Forelimb muscle (tissue), 1 donor: ENCODE data around the gene CXADR. TPM values are rescaled to one million over a fixed set of nuclear protein-coding genes. Genes with fewer than 3 reads are reported as not detected.
"Not testable (repeated sequence)": the region's sequence is repeated elsewhere in the genome, so short reads cannot be mapped to it uniquely, and the experiment has no call there.

ENCODE experiments used
- DNase-seq: peaks from one replicate; pipeline ENCODE4 v3.0.0-alpha.2; 2013; ENCODE audit warnings: low read depth
- polyA plus RNA-seq: library from polyadenylated mRNA; unstranded; fragments of 120-200 nt; gene quantifications from one replicate; pipeline ENCODE4 v1.2.1, GENCODE V29; 2013; ENCODE audit not compliant: insufficient read length

Gene CXADR
- polyA plus RNA-seq: 0.51 TPM

DNA sequence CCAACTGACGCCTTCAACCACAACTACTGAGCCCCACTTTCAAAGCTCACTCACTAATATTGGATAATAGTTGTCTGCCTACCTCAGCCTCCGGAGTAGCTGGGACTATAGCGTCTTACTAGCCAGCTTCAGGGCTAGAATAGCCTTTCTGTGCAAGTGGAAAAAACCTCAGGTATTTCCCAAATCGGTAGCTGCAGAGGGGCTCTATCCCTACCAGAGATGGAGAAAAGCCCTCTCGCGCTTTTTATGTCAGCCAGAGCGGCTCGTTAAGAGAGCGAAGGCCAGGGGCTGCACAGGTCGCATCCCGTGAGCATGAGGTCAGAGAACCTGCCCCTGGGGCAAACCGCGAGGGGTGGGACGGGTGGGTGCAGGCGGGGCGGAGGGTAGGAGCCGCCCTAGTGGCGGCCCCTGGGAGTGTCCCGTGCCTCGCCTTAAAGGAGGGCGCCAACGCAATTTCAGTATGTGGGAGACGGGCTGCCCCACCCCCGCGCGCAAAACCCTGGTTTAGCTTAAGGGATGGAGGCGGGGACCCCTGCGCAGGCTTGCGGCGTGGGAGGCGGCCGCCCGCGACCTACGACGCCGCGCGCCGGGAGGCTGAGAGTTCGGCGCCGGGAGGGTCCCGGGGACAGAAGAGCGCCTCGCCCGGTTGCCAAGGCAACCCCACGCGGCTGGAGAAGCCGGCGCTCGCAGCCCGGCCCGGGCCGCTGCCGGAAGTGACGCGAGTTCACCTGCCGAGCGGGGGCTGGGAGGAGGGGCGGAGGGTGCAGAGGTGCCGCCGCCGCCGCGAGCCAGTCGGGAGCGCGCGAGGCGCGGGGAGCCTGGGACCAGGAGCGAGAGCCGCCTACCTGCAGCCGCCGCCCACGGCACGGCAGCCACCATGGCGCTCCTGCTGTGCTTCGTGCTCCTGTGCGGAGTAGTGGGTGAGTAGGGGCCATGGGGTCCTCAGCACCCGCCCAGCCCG is at the start of gene CXADR:
CXADR (plus strand) TSS at position 791 of the 961 bp plus-strand sequence; CDS start at position 878, 87 bp downstream.
- no peak for DNase-seq

DNA sequence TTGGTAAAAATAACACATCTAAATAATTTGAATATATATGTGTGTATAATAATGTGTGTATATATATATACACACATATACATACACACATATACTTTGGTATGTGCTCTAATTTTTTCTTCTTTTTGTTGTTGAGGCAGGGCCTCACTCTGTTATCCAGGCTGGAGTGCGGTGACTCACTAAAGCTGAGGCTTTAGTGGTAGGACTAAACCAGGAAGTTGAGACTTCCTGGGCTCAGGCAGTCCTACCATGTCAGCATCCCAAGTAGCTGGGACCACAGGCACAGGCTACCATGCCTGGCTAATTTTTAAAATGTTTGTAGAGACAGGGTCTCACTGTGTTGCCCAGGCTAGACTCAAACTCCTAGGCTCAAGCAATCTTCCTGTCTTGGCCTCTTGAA is 46.7 kb upstream of the CXADR start:
- DNase-seq: no peak

- DNase-seq: no peak
These were observed 45.5 kb upstream of the CXADR start for GRCh38 chr21:17467392-17467791.

GRCh38 chr21:17467829-17468228 is 45.0 kb upstream of the CXADR start:
- DNase-seq: no peak

GRCh38 chr21:17468698-17469097 is 44.1 kb upstream of the CXADR start:
- DNase-seq: no peak

GRCh38 chr21:17469727-17470126 is 43.1 kb upstream of the CXADR start:
- DNase-seq: no peak

DNA sequence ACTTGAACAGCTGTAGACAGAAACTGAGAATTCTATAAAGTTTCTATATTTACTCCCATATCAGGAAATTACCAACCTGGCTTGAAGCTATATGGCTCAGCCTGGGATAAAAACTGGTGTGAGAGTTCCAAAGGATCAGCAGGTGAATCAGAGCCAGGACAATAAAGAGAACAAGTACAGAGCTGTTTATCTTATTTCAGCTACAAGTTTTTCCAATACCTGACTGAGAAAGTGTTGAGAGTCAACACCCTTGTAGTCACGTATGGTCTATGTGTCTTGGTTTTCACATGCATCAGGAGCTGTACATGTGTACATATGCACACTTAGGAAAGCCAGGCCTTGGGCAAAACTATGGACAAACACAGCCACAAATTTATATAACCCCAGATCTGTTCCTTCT is 40.7 kb upstream of the CXADR start:
- DNase-seq: no peak

DNA sequence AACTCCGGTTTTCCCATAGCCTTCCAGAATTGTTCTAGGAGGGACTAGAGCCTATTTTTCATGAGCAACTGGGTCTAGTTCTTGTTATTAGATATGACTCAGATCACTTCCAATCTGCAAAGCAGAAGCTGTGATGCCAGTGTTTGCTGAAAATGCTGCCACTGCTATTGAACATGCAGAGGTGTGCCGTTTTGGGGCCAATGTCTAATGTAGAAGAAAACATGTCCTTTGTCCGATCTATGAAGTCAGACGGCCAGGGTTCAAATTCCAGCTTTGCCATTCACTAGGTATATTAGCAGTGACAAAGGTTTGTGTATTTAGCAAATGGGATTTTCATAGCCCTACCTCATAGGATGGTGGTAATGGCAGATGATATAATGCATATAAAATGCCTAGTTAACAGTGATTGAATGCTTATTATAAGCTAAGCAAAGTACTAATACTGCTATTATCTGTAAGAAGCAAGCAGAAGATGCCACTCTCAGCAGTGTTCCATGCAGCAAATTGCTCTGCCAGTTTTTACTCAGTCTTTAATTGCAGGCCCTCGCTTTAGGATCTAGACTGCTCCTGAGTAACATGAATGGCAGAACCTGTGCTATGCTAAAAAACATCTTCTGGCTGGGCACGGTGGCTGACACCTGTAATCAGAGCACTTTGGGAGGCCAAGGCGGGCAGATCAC is 40.1 kb upstream of the CXADR start:
- no peak for DNase-seq

DNA sequence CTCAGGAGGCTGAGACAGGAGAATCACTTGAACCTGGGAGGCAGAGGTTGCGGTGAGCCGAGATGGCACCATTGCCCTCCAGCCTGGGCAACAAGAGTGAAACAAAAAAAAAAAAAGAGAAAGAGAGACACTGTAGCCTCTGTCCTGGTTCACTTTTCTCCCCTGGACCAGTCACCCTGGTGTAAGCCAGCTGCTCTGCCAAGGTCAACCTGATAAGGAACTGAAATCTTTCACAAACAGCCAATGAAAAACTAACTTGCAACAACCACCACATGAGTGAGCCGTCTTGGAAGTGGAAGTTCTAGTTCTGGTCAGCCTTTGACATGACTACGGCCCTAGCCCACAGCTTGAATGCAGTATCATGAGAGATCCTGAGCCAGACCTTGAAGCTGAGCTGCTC is 36.8 kb upstream of the CXADR start:
- no peak for DNase-seq

DNA sequence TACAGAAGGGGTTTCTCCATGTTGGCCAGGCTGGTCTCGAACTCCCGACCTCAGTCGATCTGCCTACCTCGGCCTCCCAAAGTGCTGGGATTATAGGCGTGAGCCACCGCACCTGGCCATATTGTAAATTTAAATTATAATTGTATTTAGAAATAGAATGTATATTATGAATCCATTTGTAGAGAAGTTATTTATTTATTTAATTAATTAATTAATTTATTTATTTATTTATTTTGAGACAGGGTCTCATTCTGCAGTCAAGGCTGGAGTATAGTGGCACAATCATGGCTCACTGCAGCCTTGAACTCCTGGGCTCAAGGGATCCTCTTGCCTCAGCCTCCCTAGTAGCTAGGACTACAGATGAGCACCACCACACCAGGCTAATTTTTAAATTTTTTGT is 34.7 kb upstream of the CXADR start:
- not testable (repeated sequence) for DNase-seq

DNA sequence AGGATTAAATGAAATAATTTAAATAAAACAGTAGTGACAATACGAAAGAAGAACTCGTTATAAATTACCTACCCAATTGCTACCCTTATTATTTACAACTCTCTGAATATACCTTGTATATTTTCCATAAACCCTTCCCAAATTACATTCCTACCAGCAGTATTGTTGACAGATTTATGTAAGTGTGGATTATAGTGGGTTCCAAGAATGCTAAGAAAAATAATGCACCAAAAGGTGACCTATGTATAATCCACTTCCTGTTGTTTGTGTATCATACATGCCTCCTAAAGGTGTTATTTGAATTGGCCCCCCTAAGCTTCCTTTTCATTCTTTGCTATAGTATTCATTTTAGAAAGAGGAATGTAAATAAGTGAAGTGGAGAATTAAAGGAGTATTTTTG is 33.2 kb upstream of the CXADR start:
- no peak for DNase-seq

DNA sequence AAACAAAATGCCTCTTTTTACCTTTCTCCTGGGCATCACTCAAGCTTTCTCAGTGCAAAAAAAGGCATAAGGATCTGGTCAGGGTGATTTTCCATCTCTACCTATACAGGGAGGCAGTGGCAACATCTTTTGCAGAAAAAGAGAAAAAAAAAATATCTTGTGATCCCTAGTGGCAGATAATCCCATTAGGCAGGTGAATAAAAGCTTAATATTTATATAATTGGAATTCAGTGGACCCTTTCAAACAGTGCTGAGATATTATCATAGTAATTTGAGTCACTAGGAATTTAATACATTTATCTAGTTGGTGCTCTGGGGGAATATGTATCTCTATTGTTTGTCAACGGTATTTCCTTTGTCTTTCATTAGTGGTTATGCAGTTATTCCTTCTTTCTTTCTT is 29.9 kb upstream of the CXADR start:
- no peak for DNase-seq

DNA sequence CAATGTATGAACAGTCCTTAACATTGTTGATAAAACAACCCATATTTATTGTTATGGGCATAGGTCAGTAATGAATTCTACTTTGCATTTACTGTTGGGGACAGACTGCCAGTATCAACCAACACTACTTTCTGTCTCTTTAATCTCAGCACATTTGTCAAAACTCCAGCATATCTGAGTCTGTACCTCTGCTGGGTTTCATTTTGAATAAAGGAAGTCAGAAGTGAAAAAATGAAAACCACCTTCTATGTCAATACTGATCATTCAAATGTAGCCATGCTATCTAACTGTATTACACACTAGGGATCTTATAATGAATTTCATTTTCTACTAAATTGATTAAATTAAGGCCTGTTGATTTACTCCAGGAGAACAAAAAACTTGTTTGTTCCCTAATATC is 24.2 kb upstream of the CXADR start:
- no peak for DNase-seq

DNA sequence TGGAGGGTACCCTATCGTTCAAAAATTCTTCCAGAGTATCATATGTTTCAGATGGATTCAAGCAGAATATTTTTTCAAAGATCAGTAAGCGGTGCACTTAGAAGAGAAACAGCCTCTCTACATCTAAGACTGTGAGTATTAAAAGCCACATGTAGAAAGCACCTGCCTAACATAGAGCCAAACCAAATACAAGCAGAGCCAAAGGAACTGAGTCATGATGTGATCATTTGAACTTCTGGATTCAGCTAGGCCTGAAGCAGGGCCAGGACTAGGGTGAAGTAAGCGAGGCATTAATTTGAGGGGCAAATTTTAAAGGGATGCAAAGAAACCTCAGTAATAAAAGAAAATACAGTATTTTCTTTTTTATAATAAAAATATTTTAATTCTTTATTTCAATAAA is 23.3 kb upstream of the CXADR start:
- DNase-seq: not testable (repeated sequence)

DNA sequence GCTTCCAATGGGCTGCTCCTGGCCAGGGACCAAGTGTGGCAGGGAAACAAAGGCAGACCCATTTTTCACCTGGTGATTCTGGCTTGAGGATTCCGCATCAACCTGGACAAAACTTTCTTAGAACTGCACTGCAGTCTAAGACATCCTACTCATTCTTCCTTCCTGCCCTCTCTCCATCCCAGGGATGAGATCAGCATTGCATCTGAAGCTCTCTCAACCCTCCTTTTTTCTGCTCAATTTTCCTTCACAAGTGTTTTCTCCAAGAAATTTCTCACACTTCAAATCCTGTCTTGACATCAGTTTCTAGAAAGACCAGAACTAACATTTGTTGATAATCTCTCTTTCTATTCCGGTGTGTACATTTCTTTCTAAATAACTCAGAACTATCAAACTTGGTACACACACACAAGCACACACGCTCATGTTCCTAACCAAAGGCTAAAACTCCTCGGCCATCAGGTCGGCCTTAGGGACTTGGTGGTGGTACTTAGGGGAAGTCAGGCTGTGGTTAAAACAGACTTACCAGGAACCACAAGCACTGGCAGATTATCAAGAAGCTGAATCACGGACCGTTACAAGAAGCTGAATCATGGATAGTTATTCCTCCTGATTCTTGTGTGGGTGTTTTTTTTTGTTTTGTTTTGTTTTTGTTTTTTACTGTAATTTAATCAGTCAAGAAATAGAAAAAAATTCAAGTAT is 21.0 kb upstream of the CXADR start:
- DNase-seq: no peak

GRCh38 chr21:17492415-17493168 is 20.3 kb upstream of the CXADR start:
- no peak for DNase-seq

DNA sequence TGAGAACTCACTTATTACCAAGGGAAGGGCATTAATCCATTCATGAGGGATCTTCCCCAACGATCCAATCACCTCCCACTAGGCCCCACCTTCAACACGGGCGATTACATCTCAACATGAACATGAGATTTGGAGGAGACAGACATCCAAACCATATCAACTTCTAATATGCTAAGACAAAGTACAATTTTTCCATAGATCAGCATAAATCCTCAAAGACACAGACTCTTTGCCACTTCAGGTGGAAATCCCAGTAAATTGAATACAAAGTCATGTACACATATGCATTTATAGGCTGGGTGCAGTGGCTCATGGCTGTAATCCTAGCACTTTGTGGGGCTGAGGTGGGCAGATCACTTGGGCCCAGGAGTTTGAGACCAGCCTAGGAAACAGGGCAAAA is 18.8 kb upstream of the CXADR start:
- DNase-seq: no peak

DNA sequence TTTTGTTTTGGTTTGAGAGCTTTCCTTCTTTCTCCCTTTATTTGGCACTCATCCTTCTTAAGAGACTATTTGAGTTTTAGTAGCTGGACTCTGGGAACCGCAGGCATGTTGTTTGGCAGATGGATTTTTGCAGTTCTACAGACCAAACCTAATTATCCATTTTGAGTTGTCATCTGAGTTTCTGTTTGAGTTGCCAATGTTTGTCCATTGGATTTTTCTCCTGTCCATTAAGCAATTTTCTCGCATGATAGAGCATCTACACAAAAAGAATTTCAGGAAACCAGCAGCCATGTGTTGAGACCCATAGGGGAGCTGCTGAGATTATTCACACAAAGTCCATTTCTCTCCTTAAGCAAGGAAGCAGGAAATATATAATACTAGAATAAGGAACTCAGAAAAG is 17.2 kb upstream of the CXADR start:
- no peak for DNase-seq

DNA sequence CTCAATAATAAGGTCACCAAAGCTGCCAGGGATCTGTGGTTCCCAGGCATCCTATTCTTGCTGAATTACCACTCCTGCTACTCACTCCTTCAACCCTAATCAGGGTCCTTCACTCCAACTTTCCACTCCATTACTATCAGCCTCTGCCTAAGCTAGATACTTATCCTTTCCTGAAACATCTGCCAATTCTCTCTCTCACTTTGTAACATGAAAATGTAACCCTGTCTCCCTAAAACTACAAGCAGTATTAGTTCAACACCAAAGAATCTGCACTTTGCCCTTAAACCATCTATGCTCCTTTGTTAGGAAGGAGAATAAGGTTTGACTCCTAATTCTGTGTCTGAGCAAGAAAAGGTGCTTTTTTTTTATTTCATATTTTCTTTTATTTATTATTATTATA is 15.5 kb upstream of the CXADR start:
- no peak for DNase-seq

GRCh38 chr21:17498586-17498985 is 14.3 kb upstream of the CXADR start:
- no peak for DNase-seq

GRCh38 chr21:17501107-17502006 is 11.5 kb upstream of the CXADR start:
- no peak for DNase-seq
